Measurements from ENCODE around the gene LCN12.

Gene LCN12, protein sequence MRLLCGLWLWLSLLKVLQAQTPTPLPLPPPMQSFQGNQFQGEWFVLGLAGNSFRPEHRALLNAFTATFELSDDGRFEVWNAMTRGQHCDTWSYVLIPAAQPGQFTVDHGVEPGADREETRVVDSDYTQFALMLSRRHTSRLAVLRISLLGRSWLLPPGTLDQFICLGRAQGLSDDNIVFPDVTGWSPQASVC

DNA sequence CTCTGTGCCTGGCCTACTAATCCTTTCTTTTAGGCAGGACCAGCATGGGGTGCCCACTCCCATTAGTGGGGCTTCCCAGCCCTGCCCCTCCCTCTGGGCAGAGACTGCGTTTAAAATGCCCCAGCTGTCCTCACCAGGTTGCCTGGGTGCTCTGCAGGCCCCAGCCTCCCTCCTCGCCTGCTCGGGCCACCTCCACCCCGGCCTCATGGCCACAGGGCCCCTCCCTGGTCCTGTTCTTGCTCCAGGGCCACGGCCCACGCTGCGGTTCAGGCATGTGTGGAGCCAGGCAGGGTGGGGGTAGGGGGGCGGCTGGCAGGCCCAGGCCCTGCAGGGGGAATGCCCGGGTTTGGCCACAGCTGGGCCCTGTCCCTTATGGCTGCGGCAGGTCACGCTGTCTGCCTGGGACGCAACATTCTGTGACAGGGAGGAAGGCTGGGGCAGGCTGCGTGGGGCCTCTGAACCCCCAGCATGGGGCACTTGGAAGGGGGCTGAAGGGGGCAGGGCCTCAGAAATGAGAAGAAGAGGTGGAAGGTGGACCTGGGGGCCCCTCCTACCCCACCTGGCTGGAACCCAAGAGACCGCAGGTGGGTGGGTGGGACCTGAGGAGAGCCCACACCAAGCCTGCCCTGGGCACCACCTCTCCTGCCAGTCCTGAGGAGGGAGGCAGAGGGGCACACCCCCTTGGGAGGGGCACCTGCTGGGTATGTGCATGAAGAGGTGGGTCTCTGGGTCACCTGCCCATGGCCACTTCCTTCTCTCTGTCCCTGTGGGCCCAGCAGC, at the start of gene LCN12:
TSS of gene LCN12 (plus strand) at position 733 of the 780 bp plus-strand sequence. CDS start 55 bp downstream, outside the sequence.
- no peak for DNase-seq

DNA sequence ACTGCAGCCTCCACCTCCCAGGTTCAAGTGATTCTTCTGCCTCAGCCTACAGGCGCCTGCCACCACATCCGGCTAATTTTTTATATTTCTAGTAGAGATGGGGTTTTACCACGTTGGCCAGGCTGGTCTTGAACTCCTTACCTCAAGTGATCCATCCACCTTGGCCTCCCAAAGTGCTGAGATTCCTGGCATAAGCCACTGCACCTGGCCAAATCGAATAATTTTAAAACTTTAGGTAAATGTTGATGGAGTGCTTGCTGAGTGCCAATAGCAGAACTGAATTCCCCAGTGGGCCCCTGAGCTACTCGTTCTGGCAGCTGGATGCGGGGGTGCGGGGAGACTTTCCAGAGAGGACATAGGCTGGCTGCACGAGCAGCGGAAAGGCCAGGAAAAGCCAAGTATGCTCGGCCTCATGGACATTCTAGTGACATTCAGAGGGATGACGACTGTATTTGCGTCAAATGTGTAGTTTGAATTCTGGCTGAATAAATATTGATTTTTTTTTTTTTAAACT, 49.0 kb upstream of the LCN12 start:
- DNase-seq = no peak

DNA sequence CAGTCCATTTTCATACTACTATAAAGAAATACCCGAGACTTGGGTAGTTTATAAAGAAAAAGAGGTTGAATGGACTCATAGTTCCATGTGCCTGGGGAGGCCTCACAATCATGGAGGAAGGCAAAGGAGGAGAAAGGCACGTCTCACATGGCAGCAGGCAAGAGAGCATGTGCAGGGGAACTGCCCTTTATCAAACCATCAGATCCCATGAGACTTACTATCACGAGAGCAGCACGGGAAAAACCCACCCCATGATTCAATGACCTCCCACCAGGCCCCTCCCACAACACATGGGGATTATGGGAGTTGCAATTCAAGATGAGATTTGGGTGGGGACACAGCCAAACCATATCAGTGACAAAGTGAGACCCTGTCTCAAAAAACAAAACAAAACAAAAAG, 45.8 kb upstream of the LCN12 start:
- no peak for DNase-seq

DNA sequence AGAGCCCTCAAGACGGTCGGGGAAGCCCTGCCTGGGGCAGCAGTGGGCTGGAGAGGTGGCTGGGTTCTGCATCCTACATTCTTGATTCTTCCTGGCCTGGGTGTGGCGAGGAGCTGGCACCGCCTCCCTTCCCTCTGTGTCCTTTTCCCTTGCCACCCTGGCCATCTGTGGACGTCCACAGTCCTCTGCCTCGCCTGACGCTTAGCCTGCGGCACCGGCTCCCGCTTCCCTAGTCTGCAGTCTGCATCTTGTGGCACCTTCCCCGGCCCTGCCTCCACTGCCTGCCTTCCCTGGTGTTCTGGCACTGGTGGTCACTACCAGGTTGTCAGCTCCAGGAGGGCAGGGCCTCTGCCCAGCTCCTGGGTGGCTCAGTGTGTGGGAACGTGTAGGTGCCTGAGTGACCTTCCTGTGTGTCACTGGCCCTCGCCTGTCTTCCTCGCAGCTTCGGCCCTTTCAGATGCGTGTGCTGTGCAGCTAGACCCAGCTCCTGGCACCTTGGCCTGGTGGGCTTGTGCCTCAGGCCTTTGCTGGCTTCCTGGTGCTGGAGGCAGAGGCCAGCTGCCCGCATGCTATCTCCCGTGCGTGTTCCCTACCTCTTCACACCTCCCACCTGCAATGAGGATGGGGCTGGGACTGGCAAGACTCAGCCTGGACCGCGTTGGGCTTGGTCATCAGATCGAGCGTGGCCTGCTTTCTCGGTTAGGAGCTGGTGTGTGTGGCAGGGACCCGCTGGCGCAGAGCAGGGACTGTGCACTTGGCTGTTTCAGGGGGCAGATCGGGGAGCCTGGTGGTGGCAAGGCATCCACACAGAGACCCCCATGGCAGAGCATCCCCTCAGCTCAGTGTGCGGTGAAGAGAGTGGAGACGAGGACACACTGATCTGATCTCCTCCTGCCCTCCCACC, 44.8 kb upstream of the LCN12 start:
- no peak for DNase-seq

DNA sequence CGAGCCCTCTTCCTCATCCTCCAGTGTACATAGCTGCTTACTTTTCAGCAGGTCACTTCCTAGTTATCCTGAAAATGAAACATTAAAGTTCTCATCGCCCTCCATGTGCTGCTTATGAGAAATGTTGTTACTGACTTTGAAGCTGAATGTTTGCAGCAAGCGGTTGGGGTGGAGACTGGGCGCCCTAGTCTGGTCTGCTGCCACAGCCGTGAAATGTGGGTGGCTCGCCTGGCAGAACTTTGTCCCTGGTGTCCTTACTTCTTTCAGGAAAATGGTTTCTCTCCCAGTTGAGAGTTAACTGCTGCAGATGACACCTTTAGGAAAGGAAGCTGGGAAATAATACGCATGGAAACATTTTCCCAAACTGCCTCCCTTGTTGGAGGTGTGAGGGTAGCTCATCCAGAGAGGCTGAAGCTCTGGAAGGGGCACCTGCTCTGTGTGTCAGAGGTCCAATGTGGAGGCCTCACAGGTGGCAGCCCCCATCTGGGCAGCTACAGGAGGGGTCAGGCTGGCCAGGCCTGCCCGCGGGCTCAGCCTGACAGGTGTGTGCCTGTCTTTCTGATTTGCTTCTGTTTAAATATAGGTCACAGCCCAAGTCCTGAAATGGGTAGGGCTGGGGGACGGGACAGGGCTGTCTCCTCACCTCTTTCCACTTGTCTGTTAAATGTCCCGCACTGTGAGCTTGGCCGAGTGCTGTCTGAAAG, 41.7 kb upstream of the LCN12 start:
- no peak for DNase-seq

DNA sequence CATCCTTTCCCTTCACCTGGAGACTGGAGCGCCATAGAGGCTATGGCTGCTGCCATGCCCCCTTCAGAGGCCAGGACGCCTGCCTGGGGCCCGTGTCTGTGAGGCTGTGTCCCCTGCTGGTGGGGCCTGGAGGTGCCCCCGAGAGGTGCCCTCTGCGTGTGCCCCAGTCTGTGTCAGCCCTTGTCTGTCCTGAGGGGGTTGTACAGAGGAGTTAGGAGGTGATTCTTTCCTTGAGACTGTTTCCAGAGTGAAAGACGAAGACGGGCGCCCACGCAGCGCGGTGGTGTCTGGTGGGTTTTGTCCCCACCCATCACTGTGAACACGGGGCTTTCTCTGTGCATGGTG, 41.2 kb upstream of the LCN12 start:
- no peak for DNase-seq

DNA sequence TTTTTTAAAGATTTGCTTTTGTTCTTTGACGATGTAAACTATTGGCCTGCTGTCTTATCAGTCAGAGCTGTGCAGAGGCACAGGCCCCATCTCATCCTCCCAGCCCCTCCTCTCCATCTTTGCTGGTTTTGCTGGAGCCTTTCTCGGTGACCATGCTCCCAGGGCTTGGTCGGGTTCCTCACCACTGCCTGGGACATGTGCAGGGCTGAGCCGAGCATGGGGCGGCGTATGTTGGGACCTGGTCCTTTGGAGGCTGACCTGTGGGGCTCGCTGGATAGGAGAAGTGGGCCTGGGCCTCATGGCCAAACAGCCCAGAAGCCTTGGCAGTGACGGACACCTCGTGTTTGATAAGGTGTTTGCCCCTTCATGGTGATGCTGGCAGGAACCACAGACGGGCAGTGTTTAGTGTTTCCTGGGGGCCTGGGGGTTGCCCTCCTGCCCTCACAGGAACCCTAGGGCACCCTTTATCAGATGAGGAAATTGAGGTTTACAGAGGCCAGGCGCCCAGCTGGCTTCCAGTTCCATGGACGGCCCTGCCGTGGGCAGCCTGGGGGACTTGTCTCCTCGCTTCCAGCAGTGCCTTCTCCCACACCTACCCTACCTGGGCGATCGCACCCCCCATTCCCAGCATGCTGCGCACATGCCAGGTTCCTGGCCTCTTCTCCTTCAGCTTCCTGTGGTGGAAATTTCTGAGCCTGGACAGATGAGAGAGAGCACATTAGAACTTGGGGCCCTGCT, 38.2 kb upstream of the LCN12 start:
- no peak for DNase-seq

DNA sequence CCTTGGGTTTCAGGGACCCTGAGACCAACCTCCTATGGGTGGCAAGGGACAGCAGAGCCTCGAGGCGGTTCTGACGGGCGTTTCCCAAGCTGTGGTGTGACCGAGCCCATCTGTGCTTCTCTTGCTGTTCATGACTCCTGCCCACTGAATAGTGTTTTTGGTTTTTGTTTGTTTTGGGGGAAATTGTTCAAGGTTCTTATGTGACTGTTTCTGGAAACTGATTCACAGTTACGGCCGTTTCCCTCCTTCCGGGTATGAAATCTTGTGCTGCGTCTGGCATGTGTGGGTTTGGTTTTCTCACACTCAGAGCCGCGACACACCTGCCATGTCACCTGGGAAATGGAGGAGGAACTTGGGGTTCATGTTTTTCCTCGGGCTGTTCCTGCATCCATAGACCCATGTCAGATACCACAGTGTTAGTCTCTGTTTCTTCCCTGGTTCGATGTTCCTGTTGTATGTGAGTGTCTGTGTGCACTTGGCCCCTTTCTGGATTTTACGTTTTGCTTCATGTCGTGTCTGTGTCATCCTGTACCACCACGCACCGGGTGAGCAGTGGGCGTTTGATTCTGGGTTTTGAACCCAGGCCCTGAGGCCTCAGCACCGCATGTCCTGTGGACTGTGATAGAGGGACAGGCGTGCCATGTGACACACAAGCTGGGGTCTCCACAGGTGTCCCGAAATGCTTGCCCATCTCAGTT, 36.3 kb upstream of the LCN12 start:
- no peak for DNase-seq

DNA sequence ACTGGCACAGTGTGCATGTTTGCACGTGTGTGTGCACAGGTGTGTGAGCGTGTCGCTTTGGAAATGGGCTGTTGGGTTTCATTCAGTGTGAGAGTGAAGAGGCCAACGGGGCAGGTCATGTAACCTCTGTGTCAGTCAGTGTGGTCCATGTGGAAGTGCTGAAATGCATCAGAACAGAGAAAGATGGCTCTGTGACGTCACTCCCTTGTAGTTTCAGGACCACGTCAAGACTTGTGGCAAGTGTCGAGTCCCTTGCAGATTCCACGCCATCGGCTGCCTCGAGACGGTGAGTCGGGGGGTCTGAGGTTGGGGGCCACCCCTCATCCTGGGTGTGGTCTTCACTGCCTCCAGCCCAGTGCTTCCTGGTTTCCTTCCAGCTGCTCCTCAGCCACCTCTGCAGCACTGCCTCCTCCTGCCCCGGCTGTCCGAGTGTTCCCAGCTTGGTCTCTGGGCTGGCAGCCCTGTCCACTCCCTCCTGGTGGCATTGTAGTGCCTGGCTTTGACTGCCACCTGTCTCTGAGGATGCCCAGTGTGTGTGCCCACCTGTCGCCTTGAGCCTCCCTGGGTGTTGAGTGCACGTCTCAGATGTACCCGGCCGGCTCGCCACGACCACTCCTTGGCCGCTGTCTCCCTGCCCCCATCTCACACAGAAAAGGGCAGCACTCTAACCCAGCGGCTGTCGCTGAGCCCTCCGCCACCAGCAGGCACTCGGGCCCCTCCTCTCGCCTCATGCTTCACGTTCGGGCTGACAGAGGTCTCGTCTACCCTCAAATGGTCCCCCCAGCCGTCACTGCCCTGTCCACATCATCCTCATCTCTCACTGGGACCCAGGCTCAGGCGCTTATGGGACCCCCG, 35.5 kb upstream of the LCN12 start:
- no peak for DNase-seq

DNA sequence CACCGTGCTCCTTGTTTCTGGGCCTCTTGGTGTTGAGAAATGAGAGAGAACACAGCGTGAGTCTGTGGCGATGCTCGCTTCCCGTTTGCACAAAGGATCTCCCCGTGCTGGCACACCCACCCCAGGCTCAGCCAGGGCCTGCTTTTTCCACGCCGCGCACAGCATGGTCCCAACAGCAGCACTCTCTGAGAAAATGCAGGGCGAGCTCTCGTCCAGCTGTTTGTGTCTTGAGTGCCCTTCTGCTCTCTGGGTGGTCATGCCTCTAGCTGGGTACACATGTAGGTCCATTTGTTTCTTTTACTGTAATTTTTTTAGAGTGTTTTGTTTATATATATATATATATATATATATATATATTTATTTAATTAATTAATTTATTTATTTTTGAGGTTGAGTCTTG, 34.2 kb upstream of the LCN12 start:
- no peak for DNase-seq

DNA sequence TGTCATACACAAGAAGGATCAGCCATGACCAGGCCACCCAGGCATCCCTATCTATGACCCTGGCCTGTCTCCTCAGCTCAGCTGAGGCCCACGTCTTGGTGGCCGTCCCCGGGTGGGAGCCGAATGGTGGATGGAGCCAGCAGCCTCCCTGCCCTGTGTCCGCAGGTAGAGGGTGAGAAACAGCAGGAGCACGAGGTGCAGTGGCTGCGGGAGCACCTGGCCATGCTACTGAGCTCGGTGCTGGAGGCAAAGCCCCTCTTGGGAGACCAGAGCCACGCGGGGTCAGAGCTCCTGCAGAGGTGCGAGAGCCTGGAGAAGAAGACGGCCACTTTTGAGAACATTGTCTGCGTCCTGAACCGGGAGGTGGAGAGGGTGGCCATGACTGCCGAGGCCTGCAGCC, 32.0 kb upstream of the LCN12 start:
- no peak for DNase-seq

DNA sequence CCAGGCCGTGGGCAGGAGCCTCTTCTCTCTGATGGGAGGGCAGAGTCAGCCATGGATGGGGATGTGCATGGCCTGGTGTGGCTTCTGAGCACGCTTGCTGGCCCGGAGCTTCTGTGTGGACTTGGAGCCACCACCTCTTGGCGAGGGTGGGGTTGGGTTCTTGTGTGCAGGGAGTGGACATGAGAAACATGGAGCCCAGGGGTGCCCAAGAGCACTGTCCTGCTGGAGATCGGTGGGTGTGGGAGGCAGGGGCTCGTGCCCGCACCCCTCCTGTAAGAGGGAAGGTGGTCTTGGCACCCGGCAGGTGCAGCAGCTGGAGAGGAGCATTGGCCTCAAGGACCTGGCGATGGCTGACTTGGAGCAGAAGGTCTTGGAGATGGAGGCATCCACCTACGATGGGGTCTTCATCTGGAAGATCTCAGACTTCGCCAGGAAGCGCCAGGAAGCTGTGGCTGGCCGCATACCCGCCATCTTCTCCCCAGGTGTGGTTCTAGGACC, 31.3 kb upstream of the LCN12 start:
- DNase-seq = no peak

DNA sequence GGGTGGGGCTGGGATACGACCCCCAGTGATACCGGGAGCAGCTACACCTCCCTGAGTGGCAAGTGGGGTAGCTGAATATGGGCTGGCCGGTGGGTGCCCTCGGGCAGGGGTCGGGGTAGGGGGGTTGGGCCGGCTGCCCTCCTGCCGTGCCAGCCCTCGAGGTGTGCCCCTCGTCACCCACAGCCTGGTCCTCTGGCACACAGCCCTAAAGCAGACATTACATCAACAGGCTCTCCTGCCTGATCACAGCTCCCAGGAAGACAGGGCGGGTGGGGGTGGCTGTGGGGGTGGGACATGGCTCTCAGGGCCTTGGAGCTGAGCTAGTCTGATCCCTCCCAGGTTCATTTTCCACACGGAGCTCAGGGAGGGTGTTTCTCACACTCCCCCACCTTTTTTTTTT, 30.8 kb upstream of the LCN12 start:
- DNase-seq = no peak

DNA sequence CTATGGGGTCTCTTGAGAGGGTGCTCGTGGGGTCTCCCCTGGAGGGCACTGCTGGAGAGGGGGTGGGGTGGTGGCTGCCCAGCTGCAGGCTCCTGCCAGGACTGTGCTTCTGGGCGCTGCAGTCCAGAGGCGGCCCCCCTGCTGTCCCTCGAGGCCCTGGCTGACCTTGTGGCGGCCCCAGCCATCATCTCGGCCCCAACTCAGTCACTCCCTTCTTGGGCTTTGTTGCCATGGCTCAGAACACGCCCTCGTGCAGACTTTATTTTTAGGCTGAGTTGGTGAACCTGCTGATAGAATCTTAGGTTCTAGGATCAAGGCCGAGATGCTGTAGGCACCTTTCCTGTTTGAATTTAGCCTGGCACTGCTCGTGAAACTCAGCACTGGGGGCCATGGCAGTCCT, 30.4 kb upstream of the LCN12 start:
- DNase-seq = no peak

DNA sequence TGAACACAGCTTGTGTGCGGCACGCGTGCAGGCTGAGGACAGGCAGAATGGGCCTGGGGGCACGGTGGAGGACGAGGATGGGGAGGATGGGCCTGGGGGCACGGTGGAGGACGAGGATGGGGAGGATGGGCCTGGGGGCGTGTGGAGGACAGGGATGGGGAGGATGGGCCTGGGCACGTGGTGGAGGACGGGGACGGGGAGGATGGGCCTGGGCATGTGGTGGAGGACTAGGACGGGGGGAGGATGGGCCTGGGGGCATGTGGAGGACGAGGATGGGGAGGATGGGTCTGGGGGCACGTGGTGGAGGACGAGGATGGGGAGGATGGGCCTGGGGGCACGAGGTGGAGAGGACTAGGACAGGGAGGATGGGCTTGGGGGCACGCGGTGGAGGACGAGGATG, 29.5 kb upstream of the LCN12 start:
- DNase-seq = no peak

DNA sequence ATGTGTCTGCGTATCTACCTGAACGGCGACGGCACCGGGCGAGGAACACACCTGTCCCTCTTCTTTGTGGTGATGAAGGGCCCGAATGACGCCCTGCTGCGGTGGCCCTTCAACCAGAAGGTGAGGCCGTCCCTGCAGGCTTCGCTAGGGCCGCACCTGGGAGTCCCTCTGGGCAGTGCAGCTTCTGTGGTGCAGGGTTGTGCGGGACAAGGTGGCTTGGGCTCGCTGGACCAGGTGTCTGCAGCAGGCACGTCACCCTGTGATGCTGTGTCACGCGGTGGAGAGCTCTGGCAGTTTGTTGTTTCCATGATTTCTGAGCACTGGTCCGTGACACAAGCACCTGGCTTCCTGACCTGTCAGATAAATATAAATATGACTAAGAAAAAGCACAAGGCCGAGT, 28.2 kb upstream of the LCN12 start:
- DNase-seq = no peak

DNA sequence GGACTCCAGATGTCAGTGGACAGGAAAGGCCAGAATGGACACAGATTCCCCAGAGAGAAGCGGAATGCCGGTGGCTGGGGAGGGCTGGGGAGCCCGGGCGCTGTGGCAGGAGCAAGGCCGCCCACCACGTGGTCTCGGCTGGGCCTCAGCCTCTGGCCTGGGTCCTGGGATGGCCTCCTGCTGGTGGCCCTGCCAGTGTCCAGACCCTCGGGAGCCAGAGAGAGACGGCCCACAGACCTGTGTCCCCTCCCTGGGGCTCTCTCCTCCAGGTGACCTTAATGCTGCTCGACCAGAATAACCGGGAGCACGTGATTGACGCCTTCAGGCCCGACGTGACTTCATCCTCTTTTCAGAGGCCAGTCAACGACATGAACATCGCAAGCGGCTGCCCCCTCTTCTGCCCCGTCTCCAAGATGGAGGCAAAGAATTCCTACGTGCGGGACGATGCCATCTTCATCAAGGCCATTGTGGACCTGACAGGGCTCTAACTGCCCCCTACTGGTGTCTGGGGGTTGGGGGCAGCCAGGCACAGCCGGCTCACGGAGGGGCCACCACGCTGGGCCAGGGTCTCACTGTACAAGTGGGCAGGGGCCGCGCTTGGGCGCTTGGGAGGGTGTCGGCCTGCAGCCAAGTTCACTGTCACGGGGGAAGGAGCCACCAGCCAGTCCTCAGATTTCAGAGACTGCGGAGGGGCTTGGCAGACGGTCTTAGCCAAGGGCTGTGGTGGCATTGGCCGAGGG, 26.5 kb upstream of the LCN12 start:
- DNase-seq = no peak

DNA sequence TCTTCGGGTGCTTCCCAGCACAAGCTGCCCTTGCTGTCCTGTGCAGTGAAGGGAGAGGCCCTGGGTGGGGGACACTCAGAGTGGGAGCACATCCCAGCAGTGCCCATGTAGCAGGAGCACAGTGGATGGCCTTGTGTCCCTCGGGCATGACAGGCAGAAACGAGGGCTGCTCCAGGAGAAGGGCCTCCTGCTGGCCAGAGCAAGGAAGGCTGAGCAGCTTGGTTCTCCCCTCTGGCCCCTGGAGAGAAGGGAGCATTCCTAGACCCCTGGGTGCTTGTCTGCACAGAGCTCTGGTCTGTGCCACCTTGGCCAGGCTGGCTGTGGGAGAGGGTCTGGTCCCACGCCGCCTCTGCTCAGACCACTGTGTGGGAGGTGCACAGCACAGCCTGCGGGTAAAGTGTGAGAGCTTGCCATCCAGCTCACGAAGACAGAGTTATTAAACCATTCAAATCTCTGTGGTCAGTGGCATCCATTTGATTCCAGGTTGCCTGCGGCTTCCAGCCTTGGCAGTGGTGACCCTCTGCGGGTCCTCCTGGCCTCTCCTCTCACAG, 25.8 kb upstream of the LCN12 start:
- no peak for DNase-seq

DNA sequence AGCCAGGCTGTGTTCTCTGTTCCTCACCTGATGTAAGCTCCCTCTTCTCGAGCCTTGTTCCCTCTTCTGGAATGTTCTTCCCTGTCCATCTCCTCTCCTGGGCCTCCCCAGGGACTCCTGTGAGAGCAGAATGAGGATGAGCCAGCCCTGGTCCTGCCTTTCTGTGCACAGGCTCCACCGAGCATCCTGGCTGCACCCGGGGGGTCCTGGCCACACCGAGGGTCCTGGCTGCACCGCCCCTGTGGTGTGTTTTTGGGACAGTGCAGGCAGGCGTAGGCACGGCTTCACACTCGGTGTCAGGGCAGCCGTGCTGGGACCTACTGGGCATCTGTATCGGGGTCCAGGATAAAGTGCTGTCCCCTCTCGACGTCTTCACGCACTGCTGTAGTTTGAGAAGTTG, 25.3 kb upstream of the LCN12 start:
- no peak for DNase-seq

Measured in NCI-H524 treated with DMSO at 0.1 percent for 48 hours (cell line).